HepG2 (cell line): ENCODE results near the gene SLC38A3. TPM values are rescaled to one million over a fixed set of nuclear protein-coding genes. Genes with fewer than 3 reads are reported as not detected.

ENCODE experiments used
- ATF7 ChIP-seq, 2 experiments: fragments of 450-650 bp in 1 of 2; sonication (generic) in 1 of 2; formaldehyde crosslinking in 1 of 2; IDR thresholded peaks; 2 replicates each; pipeline versions ENCODE4 v1.4.0 to v1.6.1; 2016 to 2020; ENCODE audit warnings: antibody characterized with exemption in 1 of 2, mild to moderate bottlenecking in 1 of 2, missing genetic modification reagents in 1 of 2
- CBX1 ChIP-seq: IDR thresholded peaks from one replicate; pipeline ENCODE4 v1.6.1; 2016; ENCODE audit warnings: antibody characterized with exemption, low read depth
- HMGA1 ChIP-seq: sonication (generic); formaldehyde crosslinking; conservative IDR thresholded peaks from 2 replicates; pipeline ENCODE4 v1.4.0; 2020; ENCODE audit warnings: missing genetic modification reagents
- KMT2B ChIP-seq: IDR thresholded peaks from 2 replicates; pipeline ENCODE4 v1.6.1; 2016; ENCODE audit warnings: missing genetic modification reagents, missing compliant biosample characterization
- MAF1 ChIP-seq: sonication (generic); formaldehyde crosslinking; IDR thresholded peaks from 2 replicates; pipeline ENCODE4 v1.5.0; 2020; ENCODE audit warnings: missing genetic modification reagents, borderline replicate concordance
- NFYC ChIP-seq: IDR thresholded peaks from 2 replicates; pipeline ENCODE4 v1.6.1; 2016; ENCODE audit warnings: missing genetic modification reagents, missing compliant biosample characterization
- NR2C2 ChIP-seq: sonication (generic); formaldehyde crosslinking; IDR thresholded peaks from 2 replicates; pipeline ENCODE4 v1.4.0; 2020; ENCODE audit warnings: missing genetic modification reagents, mild to moderate bottlenecking, moderate library complexity, borderline replicate concordance
- SCMH1 ChIP-seq: sonication (generic); formaldehyde crosslinking; IDR thresholded peaks from 2 replicates; pipeline ENCODE4 v1.9.0; 2021; ENCODE audit warnings: missing genetic modification reagents, mild to moderate bottlenecking, borderline replicate concordance
- SIN3A ChIP-seq: IDR thresholded peaks from 2 replicates; pipeline ENCODE4 v1.6.1; 2011; ENCODE audit warnings: low read depth, mild to moderate bottlenecking, control low read depth, low read length, borderline replicate concordance
- ZNF264 ChIP-seq: sonication (generic); formaldehyde crosslinking; IDR thresholded peaks from 2 replicates; pipeline ENCODE4 v1.4.0; 2020; ENCODE audit warnings: missing genetic modification reagents
- ZNF615 ChIP-seq: sonication (generic); formaldehyde crosslinking; IDR thresholded peaks from 2 replicates; pipeline ENCODE4 v1.5.0; 2020; ENCODE audit warnings: mild to moderate bottlenecking, missing genetic modification reagents, borderline replicate concordance
- ZNF619 ChIP-seq: sonication (generic); formaldehyde crosslinking; IDR thresholded peaks from 2 replicates; pipeline ENCODE4 v1.4.0; 2020; ENCODE audit warnings: mild to moderate bottlenecking, missing genetic modification reagents
- polyA plus RNA-seq, 8 experiments: library from polyadenylated mRNA; depleted of rRNA in 3 of 8; stranded (reverse) in 7 of 8; unstranded in 1 of 8; fragments of >200 nt; fragmentation: Illumina TruSeq in 4 of 8; extraction: Trizol in 4 of 8; gene quantifications; 2 replicates each; pipeline versions ENCODE4 v1.2.1 to v1.2.3, GENCODE V29; 2011 to 2016; ENCODE audit warnings: low read depth in 4 of 8, missing spikeins in 1 of 8, mixed read lengths in 1 of 8; ENCODE audit not compliant: insufficient read depth in 1 of 8
- total RNA-seq, 5 experiments: library from RNA; depleted of rRNA; stranded (reverse); fragments of >200 nt; fragmentation: Illumina TruSeq; extraction: Trizol; gene quantifications; 2 replicates each; pipeline ENCODE4 v1.2.3, GENCODE V29; 2016; ENCODE audit warnings: low read depth in 1 of 5
- TF ChIP-seq, protein P1 (sequence below): sonication (generic); formaldehyde crosslinking; IDR thresholded peaks from 2 replicates; pipeline ENCODE4 v1.4.0; 2020; ENCODE audit warnings: mild to moderate bottlenecking, missing genetic modification reagents
- TF ChIP-seq, protein P2 (sequence below): sonication (generic); formaldehyde crosslinking; IDR thresholded peaks from 2 replicates; pipeline ENCODE4 v1.5.0; 2020; ENCODE audit warnings: missing genetic modification reagents
- TF ChIP-seq, protein P3 (sequence below): sonication (generic); formaldehyde crosslinking; IDR thresholded peaks from one replicate; pipeline ENCODE4 v1.5.1; 2020; ENCODE audit warnings: mild to moderate bottlenecking, missing genetic modification reagents; ENCODE audit errors: not compliant biosample characterization

SLC38A3 gene
- total and polyA plus RNA-seq, 2 of the 13 experiments (the other 11 are each of a cell fraction or from before 2014, with no cell fraction given): 29.8 to 164 TPM

- peak; percentile 80; the same call in 1 of the 2 replicates for TF ChIP-seq MAF1
- TF ChIP-seq ATF7 (IDR thresholded peaks at IDR 0.05): no peak
- peak; percentile 87 for TF ChIP-seq ATF7 (CRISPR knock-in tag; IDR thresholded peaks at IDR 0.05)
- peak; percentile 48 for TF ChIP-seq NFYC (CRISPR knock-in tag)
- TF ChIP-seq ZNF619 (CRISPR knock-in tag): peak; percentile 87; the same call in 1 of the 2 replicates
- peak; percentile 76 for TF ChIP-seq NR2C2 (CRISPR knock-in tag)
- TF ChIP-seq SIN3A: no peak; the same call in 1 of the 2 replicates
- TF ChIP-seq HMGA1 (CRISPR knock-in tag): no peak
- TF ChIP-seq, protein P1, sequence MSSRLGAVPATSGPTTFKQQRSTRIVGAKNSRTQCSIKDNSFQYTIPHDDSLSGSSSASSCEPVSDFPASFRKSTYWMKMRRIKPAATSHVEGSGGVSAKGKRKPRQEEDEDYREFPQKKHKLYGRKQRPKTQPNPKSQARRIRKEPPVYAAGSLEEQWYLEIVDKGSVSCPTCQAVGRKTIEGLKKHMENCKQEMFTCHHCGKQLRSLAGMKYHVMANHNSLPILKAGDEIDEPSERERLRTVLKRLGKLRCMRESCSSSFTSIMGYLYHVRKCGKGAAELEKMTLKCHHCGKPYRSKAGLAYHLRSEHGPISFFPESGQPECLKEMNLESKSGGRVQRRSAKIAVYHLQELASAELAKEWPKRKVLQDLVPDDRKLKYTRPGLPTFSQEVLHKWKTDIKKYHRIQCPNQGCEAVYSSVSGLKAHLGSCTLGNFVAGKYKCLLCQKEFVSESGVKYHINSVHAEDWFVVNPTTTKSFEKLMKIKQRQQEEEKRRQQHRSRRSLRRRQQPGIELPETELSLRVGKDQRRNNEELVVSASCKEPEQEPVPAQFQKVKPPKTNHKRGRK: no peak
- peak; percentile 95 for TF ChIP-seq ZNF264 (CRISPR knock-in tag)
- TF ChIP-seq SCMH1 (CRISPR knock-in tag): no peak
- no peak for TF ChIP-seq CBX1
- no peak; the same call in 1 of the 2 replicates for TF ChIP-seq ZNF615 (CRISPR knock-in tag)
- TF ChIP-seq, protein P2, sequence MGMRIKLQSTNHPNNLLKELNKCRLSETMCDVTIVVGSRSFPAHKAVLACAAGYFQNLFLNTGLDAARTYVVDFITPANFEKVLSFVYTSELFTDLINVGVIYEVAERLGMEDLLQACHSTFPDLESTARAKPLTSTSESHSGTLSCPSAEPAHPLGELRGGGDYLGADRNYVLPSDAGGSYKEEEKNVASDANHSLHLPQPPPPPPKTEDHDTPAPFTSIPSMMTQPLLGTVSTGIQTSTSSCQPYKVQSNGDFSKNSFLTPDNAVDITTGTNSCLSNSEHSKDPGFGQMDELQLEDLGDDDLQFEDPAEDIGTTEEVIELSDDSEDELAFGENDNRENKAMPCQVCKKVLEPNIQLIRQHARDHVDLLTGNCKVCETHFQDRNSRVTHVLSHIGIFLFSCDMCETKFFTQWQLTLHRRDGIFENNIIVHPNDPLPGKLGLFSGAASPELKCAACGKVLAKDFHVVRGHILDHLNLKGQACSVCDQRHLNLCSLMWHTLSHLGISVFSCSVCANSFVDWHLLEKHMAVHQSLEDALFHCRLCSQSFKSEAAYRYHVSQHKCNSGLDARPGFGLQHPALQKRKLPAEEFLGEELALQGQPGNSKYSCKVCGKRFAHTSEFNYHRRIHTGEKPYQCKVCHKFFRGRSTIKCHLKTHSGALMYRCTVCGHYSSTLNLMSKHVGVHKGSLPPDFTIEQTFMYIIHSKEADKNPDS: 0 out of 2 replicates have a peak, but pooled peaks have one; percentile 30
- TF ChIP-seq, protein P3, sequence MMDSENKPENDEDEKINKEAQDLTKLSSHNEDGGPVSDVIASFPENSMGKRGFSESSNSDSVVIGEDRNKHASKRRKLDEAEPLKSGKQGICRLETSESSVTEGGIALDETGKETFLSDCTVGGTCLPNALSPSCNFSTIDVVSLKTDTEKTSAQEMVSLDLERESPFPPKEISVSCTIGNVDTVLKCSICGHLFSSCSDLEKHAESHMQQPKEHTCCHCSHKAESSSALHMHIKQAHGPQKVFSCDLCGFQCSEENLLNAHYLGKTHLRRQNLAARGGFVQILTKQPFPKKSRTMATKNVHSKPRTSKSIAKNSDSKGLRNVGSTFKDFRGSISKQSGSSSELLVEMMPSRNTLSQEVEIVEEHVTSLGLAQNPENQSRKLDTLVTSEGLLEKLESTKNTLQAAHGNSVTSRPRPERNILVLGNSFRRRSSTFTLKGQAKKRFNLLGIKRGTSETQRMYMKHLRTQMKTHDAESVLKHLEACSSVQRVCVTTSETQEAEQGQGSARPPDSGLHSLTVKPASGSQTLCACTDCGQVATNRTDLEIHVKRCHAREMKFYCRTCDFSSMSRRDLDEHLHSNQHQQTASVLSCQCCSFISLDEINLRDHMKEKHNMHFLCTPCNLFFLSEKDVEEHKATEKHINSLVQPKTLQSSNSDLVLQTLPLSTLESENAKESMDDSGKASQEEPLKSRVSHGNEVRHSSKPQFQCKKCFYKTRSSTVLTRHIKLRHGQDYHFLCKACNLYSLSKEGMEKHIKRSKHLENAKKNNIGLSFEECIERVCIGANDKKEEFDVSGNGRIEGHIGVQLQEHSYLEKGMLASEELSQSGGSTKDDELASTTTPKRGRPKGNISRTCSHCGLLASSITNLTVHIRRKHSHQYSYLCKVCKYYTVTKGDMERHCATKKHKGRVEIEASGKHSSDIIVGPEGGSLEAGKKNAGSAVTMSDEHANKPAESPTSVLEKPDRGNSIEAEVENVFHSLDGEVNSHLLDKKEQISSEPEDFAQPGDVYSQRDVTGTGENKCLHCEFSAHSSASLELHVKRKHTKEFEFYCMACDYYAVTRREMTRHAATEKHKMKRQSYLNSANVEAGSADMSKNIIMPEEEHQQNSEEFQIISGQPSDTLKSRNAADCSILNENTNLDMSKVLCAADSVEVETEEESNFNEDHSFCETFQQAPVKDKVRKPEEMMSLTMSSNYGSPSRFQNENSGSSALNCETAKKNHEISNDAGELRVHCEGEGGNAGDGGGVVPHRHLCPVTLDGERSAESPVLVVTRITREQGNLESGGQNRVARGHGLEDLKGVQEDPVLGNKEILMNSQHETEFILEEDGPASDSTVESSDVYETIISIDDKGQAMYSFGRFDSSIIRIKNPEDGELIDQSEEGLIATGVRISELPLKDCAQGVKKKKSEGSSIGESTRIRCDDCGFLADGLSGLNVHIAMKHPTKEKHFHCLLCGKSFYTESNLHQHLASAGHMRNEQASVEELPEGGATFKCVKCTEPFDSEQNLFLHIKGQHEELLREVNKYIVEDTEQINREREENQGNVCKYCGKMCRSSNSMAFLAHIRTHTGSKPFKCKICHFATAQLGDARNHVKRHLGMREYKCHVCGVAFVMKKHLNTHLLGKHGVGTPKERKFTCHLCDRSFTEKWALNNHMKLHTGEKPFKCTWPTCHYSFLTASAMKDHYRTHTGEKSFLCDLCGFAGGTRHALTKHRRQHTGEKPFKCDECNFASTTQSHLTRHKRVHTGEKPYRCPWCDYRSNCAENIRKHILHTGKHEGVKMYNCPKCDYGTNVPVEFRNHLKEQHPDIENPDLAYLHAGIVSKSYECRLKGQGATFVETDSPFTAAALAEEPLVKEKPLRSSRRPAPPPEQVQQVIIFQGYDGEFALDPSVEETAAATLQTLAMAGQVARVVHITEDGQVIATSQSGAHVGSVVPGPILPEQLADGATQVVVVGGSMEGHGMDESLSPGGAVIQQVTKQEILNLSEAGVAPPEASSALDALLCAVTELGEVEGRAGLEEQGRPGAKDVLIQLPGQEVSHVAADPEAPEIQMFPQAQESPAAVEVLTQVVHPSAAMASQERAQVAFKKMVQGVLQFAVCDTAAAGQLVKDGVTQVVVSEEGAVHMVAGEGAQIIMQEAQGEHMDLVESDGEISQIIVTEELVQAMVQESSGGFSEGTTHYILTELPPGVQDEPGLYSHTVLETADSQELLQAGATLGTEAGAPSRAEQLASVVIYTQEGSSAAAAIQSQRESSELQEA (CRISPR knock-in tag): no peak
- peak; percentile 73 for TF ChIP-seq KMT2B (CRISPR knock-in tag)
These were observed 33.4 kb upstream of the SLC38A3 start (continued) for GRCh38 chr3:50171540-50172301.
